HL-60 (cell line): ENCODE data around the gene HARS1.
"Not testable (repeated sequence)": the region's sequence is repeated elsewhere in the genome, so short reads cannot be mapped to it uniquely, and the experiment has no call there.

Experiments
- CTCF ChIP-seq: IDR thresholded peaks from one replicate; pipeline ENCODE4 v1.5.1; 2011; ENCODE audit warnings: low read length, control low read depth, inconsistent platforms; ENCODE audit not compliant: insufficient read depth
- POLR2AphosphoS5 ChIP-seq: IDR thresholded peaks from 2 replicates; pipeline ENCODE4 v1.6.1; 2012; ENCODE audit warnings: low read depth
- REST ChIP-seq: IDR thresholded peaks from 2 replicates; pipeline ENCODE4 v1.6.1; 2012; ENCODE audit warnings: low read depth; ENCODE audit not compliant: insufficient replicate concordance

GRCh38 chr5:140721395-140721794 is 30.2 kb upstream of the HARS1 start:
- TF ChIP-seq CTCF, REST, POLR2AphosphoS5: not testable (repeated sequence)
